D721Med (cell line): Measurements from ENCODE around the gene ADAM8.

Experiments
- DNase-seq: peaks from one replicate; pipeline ENCODE4 v3.0.0; 2011; ENCODE audit warnings: low spot score; ENCODE audit not compliant: insufficient read length
- FAIRE-seq: peaks from 2 replicates; lab custom pipeline; 2011; peaks lifted over from hg19 to GRCh38; lab: Jason Lieb, UNC
- TF ChIP-seq, protein P1 (sequence below): IDR thresholded peaks from 2 replicates; pipeline ENCODE4 v1.5.1; 2012; ENCODE audit warnings: mild to moderate bottlenecking, control low read depth; ENCODE audit not compliant: insufficient read depth; ENCODE audit errors: missing control alignments

Gene ADAM8

DNA sequence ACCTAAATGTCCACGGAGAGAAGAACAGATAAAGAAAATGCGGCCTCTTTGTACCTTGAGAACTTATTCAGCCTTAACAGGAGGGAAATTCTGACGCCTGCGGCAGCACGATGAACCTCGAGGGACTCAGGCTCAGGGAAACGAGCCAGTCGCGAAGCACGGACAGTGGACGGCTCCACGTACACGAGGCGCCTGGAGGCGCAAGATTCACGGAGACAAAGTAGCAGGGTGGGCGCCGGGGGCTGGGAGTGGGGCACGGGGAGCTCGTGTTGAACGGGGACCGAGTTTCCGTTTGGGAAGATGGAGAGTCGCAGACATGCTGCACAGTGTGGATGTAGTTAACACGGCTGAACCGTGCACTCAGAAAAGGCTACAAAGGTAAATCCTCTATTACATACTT, 59.9 kb downstream of the ADAM8 start:
- no peak for DNase-seq
- no peak for FAIRE-seq
- TF ChIP-seq, protein P1, sequence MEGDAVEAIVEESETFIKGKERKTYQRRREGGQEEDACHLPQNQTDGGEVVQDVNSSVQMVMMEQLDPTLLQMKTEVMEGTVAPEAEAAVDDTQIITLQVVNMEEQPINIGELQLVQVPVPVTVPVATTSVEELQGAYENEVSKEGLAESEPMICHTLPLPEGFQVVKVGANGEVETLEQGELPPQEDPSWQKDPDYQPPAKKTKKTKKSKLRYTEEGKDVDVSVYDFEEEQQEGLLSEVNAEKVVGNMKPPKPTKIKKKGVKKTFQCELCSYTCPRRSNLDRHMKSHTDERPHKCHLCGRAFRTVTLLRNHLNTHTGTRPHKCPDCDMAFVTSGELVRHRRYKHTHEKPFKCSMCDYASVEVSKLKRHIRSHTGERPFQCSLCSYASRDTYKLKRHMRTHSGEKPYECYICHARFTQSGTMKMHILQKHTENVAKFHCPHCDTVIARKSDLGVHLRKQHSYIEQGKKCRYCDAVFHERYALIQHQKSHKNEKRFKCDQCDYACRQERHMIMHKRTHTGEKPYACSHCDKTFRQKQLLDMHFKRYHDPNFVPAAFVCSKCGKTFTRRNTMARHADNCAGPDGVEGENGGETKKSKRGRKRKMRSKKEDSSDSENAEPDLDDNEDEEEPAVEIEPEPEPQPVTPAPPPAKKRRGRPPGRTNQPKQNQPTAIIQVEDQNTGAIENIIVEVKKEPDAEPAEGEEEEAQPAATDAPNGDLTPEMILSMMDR: no peak

DNA sequence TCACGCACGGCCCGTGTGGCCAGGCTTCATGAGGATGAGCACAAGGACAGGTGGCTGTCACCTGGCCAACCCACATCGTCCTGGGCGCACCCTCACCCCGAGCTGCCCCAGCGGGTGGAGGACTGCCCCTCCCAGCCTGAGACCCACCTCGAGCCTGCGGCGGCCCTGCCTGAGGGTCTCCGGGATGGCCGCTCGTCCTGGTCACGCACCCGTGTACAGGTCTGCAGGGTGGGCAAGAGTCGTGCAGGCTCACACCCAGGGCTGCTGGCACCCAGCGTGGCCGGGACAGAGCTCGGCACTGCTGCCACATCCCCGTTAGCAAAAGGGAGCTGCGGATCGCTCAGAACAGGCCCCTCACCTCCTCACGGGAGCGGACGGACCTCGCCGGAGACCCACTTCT, 61.1 kb downstream of the ADAM8 start:
- no peak for DNase-seq
- FAIRE-seq: no peak
- TF ChIP-seq, protein P1: no peak

DNA sequence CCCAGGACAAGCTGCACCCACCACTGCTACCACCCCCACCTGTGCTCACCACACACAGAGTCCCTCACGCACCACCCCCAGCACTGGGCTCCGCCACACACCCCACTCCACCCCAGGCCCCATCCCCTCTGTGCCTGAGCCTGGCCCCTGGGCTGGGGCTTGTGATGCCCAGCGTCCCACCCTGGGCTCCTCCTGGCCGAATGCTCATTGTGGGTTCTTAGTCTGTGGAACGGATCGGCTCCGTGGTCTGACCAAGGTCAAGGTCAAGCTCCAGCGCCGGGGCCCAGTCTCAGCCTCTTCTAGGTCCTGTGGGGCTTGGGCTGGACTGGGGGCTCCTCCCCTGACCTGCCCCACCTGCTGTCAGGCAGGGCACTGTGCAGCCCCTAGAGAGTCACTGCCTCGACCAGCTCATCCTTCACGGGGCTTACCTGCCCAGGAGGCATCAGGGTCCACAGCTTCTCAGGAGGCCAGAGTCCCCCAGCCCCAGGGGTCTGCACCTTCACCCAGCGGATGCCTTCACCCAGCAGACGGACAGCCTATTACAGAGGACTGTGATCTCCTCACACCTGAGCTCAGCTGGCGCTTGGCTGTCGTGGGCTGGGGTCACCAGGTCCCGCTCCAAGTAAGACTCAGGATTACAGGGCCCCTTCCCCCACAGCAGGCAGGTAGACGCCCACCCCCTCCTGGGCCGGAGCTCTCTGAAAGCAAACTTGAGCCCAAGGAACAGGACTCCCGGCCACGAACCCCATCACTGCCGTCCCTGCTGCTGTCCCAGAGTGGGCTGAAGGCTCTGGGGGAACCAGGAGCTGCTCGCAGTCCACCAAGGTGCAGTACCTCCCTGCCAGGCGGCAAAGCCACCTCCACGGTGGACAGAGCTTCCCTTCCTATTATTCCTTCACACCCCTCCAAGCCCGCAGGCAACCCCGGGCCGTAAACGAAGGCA, 61.9 kb downstream of the ADAM8 start:
- TF ChIP-seq, protein P1: no peak
- no peak for DNase-seq
- FAIRE-seq: no peak

DNA sequence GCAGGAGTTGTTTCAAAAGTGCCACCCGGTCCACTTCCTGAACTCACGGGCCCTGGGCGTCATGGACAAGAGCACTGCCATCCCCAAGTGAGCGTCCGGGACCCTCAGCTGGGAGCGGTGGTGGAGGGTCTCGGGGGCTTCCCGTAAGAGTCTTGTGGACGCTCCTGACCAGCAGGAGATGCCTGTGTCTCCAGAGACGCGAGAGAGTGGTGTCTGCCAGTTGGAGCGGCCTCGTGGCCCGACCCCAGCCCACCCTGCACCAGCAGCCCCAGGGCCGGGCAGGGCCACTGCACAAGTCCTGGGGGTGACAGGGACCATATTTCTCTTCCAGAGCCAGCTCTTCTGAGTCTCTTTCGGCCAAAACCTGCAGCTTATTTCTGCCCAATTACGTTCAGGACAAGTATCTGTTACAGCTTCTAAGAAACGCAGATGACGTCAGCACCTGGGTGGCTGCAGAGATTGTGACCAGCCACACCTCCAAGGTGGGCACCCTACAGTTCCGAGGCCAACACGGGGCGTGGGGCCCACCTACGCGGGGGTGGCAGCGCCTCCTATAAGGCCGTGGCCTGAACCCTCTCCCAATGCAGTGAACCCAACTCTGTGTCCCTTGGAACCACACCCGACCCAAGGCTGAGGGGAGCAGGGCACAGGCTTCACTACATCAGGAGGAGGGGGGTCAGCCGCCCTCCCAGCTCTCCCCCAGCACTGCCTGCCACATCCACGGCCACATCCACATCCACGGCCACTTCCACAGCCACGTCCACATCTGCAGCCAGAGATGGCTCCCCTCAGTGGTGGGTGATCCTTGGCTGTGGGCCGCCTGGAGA, 62.8 kb downstream of the ADAM8 start:
- TF ChIP-seq, protein P1: no peak
- FAIRE-seq (no peak), DNase-seq (no peak)

DNA sequence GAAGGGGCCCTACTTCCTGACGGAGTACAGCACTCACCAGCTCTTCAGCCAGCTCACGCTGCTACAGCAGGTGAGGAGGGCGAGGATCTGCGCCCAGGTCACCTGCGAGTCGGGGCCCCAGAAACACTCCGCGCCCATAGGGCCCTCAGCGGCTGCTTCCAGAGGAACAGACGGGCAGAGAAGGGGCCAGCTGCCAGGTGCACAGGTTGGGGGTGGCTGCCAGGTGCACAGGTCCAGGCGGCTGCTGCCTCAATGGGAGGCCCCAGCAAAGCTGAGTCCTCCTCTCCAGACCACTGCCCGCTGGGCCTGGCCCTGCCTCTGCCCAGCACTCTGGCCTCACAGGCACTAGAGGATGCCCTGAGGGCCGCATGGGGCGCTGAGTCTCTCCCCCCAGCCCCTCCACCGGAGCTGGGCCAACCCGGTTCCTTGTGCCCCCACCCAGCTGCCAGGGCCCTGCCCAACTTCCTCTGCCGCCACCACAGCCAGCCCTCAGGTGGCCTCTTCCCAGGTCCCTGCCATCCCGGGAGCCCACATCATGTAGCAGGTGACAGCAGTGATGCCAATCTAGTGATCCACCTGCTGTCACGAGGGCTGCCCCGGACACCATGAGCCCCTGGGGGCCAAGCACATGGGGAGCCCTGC, 63.7 kb downstream of the ADAM8 start:
- DNase-seq (no peak), FAIRE-seq (no peak)
- TF ChIP-seq, protein P1: no peak
